ENCODE data around the gene GNAS-AS1.

Gene GNAS-AS1

GRCh38 chr20:58884966-58885365 is 34.3 kb upstream of the GNAS-AS1 start:
- DNase-seq (ENCODE audit: low read depth) = no peak

GRCh38 chr20:58883241-58883691 is 32.6 kb upstream of the GNAS-AS1 start:
- DNase-seq (ENCODE audit: low read depth) = no peak

- no peak for DNase-seq (ENCODE audit: low read depth)
Measured at GRCh38 chr20:58882704-58883089, 32.0 kb upstream of the GNAS-AS1 start.

GRCh38 chr20:58880994-58881752 is 30.5 kb upstream of the GNAS-AS1 start:
- DNase-seq (ENCODE audit: low read depth) = no peak

- no peak for DNase-seq (ENCODE audit: low read depth)
Measured at GRCh38 chr20:58880441-58880840, 29.7 kb upstream of the GNAS-AS1 start.

GRCh38 chr20:58878399-58878798 is 27.7 kb upstream of the GNAS-AS1 start:
- DNase-seq (ENCODE audit: low read depth) = no peak

- no peak for DNase-seq (ENCODE audit: low read depth)
Measured at GRCh38 chr20:58877976-58878360, 27.3 kb upstream of the GNAS-AS1 start.

- no peak for DNase-seq (ENCODE audit: low read depth)
Measured at GRCh38 chr20:58877050-58877975, 26.6 kb upstream of the GNAS-AS1 start.

- DNase-seq (ENCODE audit: low read depth) = no peak
Measured at GRCh38 chr20:58876437-58876836, 25.7 kb upstream of the GNAS-AS1 start.

- no peak for DNase-seq (ENCODE audit: low read depth)
Measured at GRCh38 chr20:58875541-58876134, 24.9 kb upstream of the GNAS-AS1 start.

GRCh38 chr20:58875111-58875510 is 24.4 kb upstream of the GNAS-AS1 start:
- DNase-seq (ENCODE audit: low read depth) = no peak

GRCh38 chr20:58874469-58874868 is 23.8 kb upstream of the GNAS-AS1 start:
- DNase-seq (ENCODE audit: low read depth) = no peak

- no peak for DNase-seq (ENCODE audit: low read depth)
Measured at GRCh38 chr20:58871533-58872102, 20.9 kb upstream of the GNAS-AS1 start.

- no peak for DNase-seq (ENCODE audit: low read depth)
Measured at GRCh38 chr20:58870293-58871014, 19.8 kb upstream of the GNAS-AS1 start.

- no peak for DNase-seq (ENCODE audit: low read depth)
Measured at GRCh38 chr20:58869662-58870227, 19.0 kb upstream of the GNAS-AS1 start.

- DNase-seq (ENCODE audit: low read depth) = no peak
Measured at GRCh38 chr20:58868795-58869194, 18.1 kb upstream of the GNAS-AS1 start.

GRCh38 chr20:58867211-58867610 is 16.5 kb upstream of the GNAS-AS1 start:
- no peak for DNase-seq (ENCODE audit: low read depth)

- no peak for DNase-seq (ENCODE audit: low read depth)
Measured at GRCh38 chr20:58865843-58866242, 15.1 kb upstream of the GNAS-AS1 start.

- DNase-seq (ENCODE audit: low read depth) = no peak
Measured at GRCh38 chr20:58864346-58864745, 13.6 kb upstream of the GNAS-AS1 start.

GRCh38 chr20:58863044-58863790 is 12.5 kb upstream of the GNAS-AS1 start:
- DNase-seq (ENCODE audit: low read depth) = no peak
